H9 (cell line): ENCODE measurements around the gene DYTN. TPM values are rescaled to one million over a fixed set of nuclear protein-coding genes. Genes with fewer than 3 reads are reported as not detected.

Experiments
- DNase-seq: peaks from one replicate; pipeline ENCODE4 v3.0.0-alpha.2; 2017
- H2AFZ ChIP-seq: one replicate; pipeline ENCODE4 v1.6.1; 2013; ENCODE audit warnings: mild to moderate bottlenecking, low read length, control low read depth, moderate library complexity
- H2AK5ac ChIP-seq: 2 replicates; pipeline ENCODE4 v1.6.1; 2013; ENCODE audit warnings: low read length, control low read depth, mixed read lengths; ENCODE audit not compliant: insufficient read length
- H2BK120ac ChIP-seq: one replicate; pipeline ENCODE4 v1.6.1; 2013; ENCODE audit warnings: low read depth, mild to moderate bottlenecking, low read length, control low read depth, inconsistent platforms; ENCODE audit not compliant: poor library complexity, severe bottlenecking
- H2BK12ac ChIP-seq: 2 replicates; pipeline ENCODE4 v1.6.1; 2013; ENCODE audit warnings: low read length, control low read depth, mixed read lengths, low read depth; ENCODE audit not compliant: insufficient read length
- H2BK15ac ChIP-seq: 2 replicates; pipeline ENCODE4 v1.6.1; 2013; ENCODE audit warnings: low read depth, low read length, control low read depth
- H2BK20ac ChIP-seq: one replicate; pipeline ENCODE4 v1.6.1; 2013; ENCODE audit warnings: low read depth, mild to moderate bottlenecking, low read length, control low read depth, inconsistent platforms; ENCODE audit not compliant: poor library complexity, severe bottlenecking
- H2BK5ac ChIP-seq: 2 replicates; pipeline ENCODE4 v1.6.1; 2013; ENCODE audit warnings: low read length, control low read depth, mixed read lengths; ENCODE audit not compliant: insufficient read length
- H3K14ac ChIP-seq: 2 replicates; pipeline ENCODE4 v1.6.1; 2013; ENCODE audit warnings: low read length, control low read depth; ENCODE audit not compliant: insufficient read depth
- H3K18ac ChIP-seq: 2 replicates; pipeline ENCODE4 v1.6.1; 2013; ENCODE audit warnings: low read depth, mild to moderate bottlenecking, mixed read lengths, low read length, control low read depth; ENCODE audit not compliant: insufficient read length
- H3K23ac ChIP-seq: 2 replicates; pipeline ENCODE4 v1.6.1; 2013; ENCODE audit warnings: low read length, control low read depth, mixed read lengths, low read depth; ENCODE audit not compliant: insufficient read length
- H3K23me2 ChIP-seq: 2 replicates; pipeline ENCODE4 v1.6.1; 2013; ENCODE audit warnings: low read depth, mild to moderate bottlenecking, mixed read lengths, low read length, control low read depth; ENCODE audit not compliant: insufficient read length, poor library complexity, severe bottlenecking
- H3K27ac ChIP-seq: 2 replicates; pipeline ENCODE4 v1.5.1; 2013; ENCODE audit warnings: low read length, control low read depth, mixed read lengths, low read depth; ENCODE audit not compliant: insufficient read length
- H3K27me3 ChIP-seq: 2 replicates; pipeline ENCODE4 v1.6.1; 2013; ENCODE audit warnings: low read length, control low read depth, inconsistent platforms; ENCODE audit not compliant: insufficient read depth
- H3K4ac ChIP-seq: 2 replicates; pipeline ENCODE4 v1.6.1; 2013; ENCODE audit warnings: low read depth, mild to moderate bottlenecking, control low read depth, inconsistent platforms, low read length, moderate library complexity
- H3K4me1 ChIP-seq: 2 replicates; pipeline ENCODE4 v1.6.1; 2013; ENCODE audit warnings: low read length, control low read depth, inconsistent platforms; ENCODE audit not compliant: insufficient read depth
- H3K4me2 ChIP-seq: 2 replicates; pipeline ENCODE4 v1.6.1; 2013; ENCODE audit warnings: low read length, control low read depth, mixed read lengths; ENCODE audit not compliant: insufficient read length, insufficient read depth
- H3K56ac ChIP-seq: 2 replicates; pipeline ENCODE4 v1.6.1; 2013; ENCODE audit warnings: low read depth, mild to moderate bottlenecking, mixed read lengths, low read length, control low read depth; ENCODE audit not compliant: insufficient read length
- H3K79me1 ChIP-seq: 2 replicates; pipeline ENCODE4 v1.6.1; 2013; ENCODE audit warnings: low read depth, mild to moderate bottlenecking, moderate library complexity, low read length, control low read depth, inconsistent platforms; ENCODE audit not compliant: insufficient read depth, poor library complexity, severe bottlenecking
- H3K79me2 ChIP-seq: 2 replicates; pipeline ENCODE4 v1.6.1; 2013; ENCODE audit warnings: low read length, control low read depth, inconsistent platforms; ENCODE audit not compliant: insufficient read depth
- H3K9ac ChIP-seq: 2 replicates; pipeline ENCODE4 v1.6.1; 2013; ENCODE audit warnings: low read length, control low read depth, mixed read lengths; ENCODE audit not compliant: insufficient read length; ENCODE audit errors: extremely low read depth
- H3K9me3 ChIP-seq: one replicate; pipeline ENCODE4 v1.6.1; 2013; ENCODE audit warnings: low read depth, low read length, inconsistent platforms; ENCODE audit not compliant: control insufficient read depth
- H3T11ph ChIP-seq: one replicate; pipeline ENCODE4 v1.6.1; 2013; ENCODE audit warnings: mild to moderate bottlenecking, low read length, control low read depth, inconsistent platforms
- H4K20me1 ChIP-seq: one replicate; pipeline ENCODE4 v1.6.1; 2013; ENCODE audit not compliant: control insufficient read depth, insufficient read length, insufficient read depth
- H4K5ac ChIP-seq: 2 replicates; pipeline ENCODE4 v1.6.1; 2013; ENCODE audit warnings: low read depth, mild to moderate bottlenecking, mixed read lengths, low read length, control low read depth; ENCODE audit not compliant: insufficient read length
- H4K8ac ChIP-seq: replicated peaks from 2 replicates; pipeline ENCODE4 v1.6.1; 2013; ENCODE audit warnings: low read length, control low read depth, mixed read lengths, low read depth; ENCODE audit not compliant: insufficient read length
- H4K91ac ChIP-seq: 2 replicates; pipeline ENCODE4 v1.6.1; 2013; ENCODE audit warnings: low read depth, mild to moderate bottlenecking, moderate library complexity, mixed read lengths, low read length, control low read depth; ENCODE audit not compliant: insufficient read length
- H3K27ac Mint-ChIP-seq, 3 experiments: 2 replicates in 2 of 3; 3 replicates in 1 of 3; pipeline ENCODE4 v1.8.0; 2020 to 2021; ENCODE audit warnings: mixed read lengths in 3 of 3, mild to moderate bottlenecking in 1 of 3, moderate library complexity in 1 of 3
- H3K27me3 Mint-ChIP-seq: 2 replicates; pipeline ENCODE4 v1.8.0; 2021; ENCODE audit warnings: low read depth, mild to moderate bottlenecking, moderate library complexity, mixed read lengths
- H3K36me3 Mint-ChIP-seq, 3 experiments: 2 replicates in 2 of 3; 3 replicates in 1 of 3; pipeline ENCODE4 v1.8.0; 2020 to 2021; ENCODE audit warnings: low read depth in 3 of 3, mixed read lengths in 3 of 3; ENCODE audit not compliant: insufficient read depth in 1 of 3
- H3K4me1 Mint-ChIP-seq, 2 experiments: 2 replicates each; pipeline ENCODE4 v1.8.0; 2020; ENCODE audit warnings: mixed read lengths in 2 of 2
- H3K4me3 Mint-ChIP-seq, 2 experiments: 2 replicates in 1 of 2; 3 replicates in 1 of 2; pipeline ENCODE4 v1.8.0; 2020 to 2021; ENCODE audit warnings: mild to moderate bottlenecking in 2 of 2, mixed read lengths in 2 of 2, moderate library complexity in 1 of 2
- H3K9me3 Mint-ChIP-seq, 2 experiments: 2 replicates in 1 of 2; 3 replicates in 1 of 2; pipeline ENCODE4 v1.8.0; 2020; ENCODE audit warnings: mild to moderate bottlenecking in 2 of 2, mixed read lengths in 2 of 2, moderate library complexity in 1 of 2
- WGBS: extraction: QIAGEN DNeasy Blood & Tissue Kit; methylation state at CpG from one replicate; pipeline ENCODE4 v1.1.7; 2013; ENCODE audit warnings: missing lambda C conversion rate, low lambda C conversion rate, mixed read lengths; ENCODE audit not compliant: insufficient read length; ENCODE audit errors: extremely low coverage; 5-methylcytosine and 5-hydroxymethylcytosine counted together
- total RNA-seq: library from RNA; stranded (reverse); gene quantifications from 2 replicates; pipeline ENCODE4 v1.2.1, GENCODE V29; 2021
- TF ChIP-seq, protein P1 (sequence below): fragments of 200-600 bp; sonication (generic); conservative IDR thresholded peaks from 3 replicates; pipeline ENCODE4 v1.8.0; 2021; ENCODE audit warnings: antibody characterized with exemption, mild to moderate bottlenecking

The DYTN gene
- total RNA-seq, 1 experiment from 2014 or later: not detected

DNA sequence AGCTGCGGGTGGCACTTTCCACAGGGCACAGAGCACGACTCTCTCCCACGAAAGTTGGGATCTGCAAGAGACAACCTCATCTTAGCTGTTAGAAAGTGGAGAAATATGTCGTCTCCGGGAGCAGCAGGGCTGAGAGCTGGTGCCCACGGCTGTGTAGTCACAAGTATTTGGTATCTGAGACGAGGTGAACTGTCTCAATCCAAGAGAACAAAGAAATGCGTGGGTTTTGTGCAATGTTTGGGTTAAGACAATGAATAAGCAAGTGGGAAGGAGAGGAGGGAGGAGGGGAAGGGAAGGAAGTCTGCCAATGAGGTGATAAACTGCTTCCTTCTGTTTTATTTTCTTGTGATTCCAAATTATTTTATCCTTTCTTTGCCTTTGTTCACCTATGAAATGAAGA is 18.0 kb downstream of the DYTN start:
- Histone ChIP-seq H3K9ac (no peak overlapping the region), H4K91ac (no peak overlapping the region), H4K5ac (no peak overlapping the region), H3K23me2 (no peaks in the 10 kb centered on the region), H3K79me1 (no peaks in the 10 kb centered on the region), H2AK5ac (no peak overlapping the region), H3K56ac (no peak overlapping the region), H3K4me2 (no peak overlapping the region), H3K4ac (no peak overlapping the region), H4K20me1 (no peaks in the 10 kb centered on the region), H3T11ph (no peak overlapping the region), H3K23ac (no peak overlapping the region), H3K14ac (no peak overlapping the region; the same call in 1 of the 2 replicates), H3K9me3 (no peaks in the 10 kb centered on the region), H4K8ac (no peak overlapping the region), H2BK20ac (no peak overlapping the region), H3K27me3 (no peaks in the 10 kb centered on the region), H3K4me1 (no peaks in the 10 kb centered on the region), H2AFZ (no peak overlapping the region), H2BK12ac (no peak overlapping the region), H2BK5ac (no peak overlapping the region), H2BK15ac (no peak overlapping the region), H3K18ac (no peak overlapping the region), H3K79me2 (no peaks in the 10 kb centered on the region), H3K27ac (no peak overlapping the region), H2BK120ac (no peak overlapping the region)
- no peaks in the 10 kb centered on the region for H3K9me3 Mint-ChIP-seq
- no peak overlapping the region for H3K27ac Mint-ChIP-seq
- no peaks in the 10 kb centered on the region for H3K36me3 Mint-ChIP-seq
- TF ChIP-seq, protein P1, sequence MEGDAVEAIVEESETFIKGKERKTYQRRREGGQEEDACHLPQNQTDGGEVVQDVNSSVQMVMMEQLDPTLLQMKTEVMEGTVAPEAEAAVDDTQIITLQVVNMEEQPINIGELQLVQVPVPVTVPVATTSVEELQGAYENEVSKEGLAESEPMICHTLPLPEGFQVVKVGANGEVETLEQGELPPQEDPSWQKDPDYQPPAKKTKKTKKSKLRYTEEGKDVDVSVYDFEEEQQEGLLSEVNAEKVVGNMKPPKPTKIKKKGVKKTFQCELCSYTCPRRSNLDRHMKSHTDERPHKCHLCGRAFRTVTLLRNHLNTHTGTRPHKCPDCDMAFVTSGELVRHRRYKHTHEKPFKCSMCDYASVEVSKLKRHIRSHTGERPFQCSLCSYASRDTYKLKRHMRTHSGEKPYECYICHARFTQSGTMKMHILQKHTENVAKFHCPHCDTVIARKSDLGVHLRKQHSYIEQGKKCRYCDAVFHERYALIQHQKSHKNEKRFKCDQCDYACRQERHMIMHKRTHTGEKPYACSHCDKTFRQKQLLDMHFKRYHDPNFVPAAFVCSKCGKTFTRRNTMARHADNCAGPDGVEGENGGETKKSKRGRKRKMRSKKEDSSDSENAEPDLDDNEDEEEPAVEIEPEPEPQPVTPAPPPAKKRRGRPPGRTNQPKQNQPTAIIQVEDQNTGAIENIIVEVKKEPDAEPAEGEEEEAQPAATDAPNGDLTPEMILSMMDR: no peak
- H3K4me1 Mint-ChIP-seq: 0 out of 4 replicates have a peak, but pooled peaks cover 0 to 3% of the 10 kb centered on the region in 2 experiments
- WGBS: no CpG with 5 or more reads among the region's 8 CpGs
- no peak for DNase-seq
- peaks cover 3% of the 10 kb centered on the region; the same call in 1 of the 2 replicates for H3K27me3 Mint-ChIP-seq
- no peak overlapping the region for H3K4me3 Mint-ChIP-seq
